Spinal cord (tissue), 10 donors: Measurements from ENCODE around the gene CTNNA3. TPM values are rescaled to one million over a fixed set of nuclear protein-coding genes. Genes with fewer than 3 reads are reported as not detected.

Experiments used
- DNase-seq, 6 donors: peaks; one replicate each; pipeline versions ENCODE4 v3.0.0 to v3.0.0-alpha.2; 2013 to 2015; ENCODE audit warnings: low spot score in 6 of 6, low read depth in 4 of 6
- H3K27ac ChIP-seq: one replicate; pipeline ENCODE4 v1.5.1; 2013; ENCODE audit warnings: low read depth, low read length, control low read depth
- H3K27me3 ChIP-seq: one replicate; pipeline ENCODE4 v1.6.1; 2013; ENCODE audit warnings: low read length; ENCODE audit not compliant: control insufficient read depth, insufficient read depth
- H3K36me3 ChIP-seq: one replicate; pipeline ENCODE4 v1.6.1; 2013; ENCODE audit warnings: low read length; ENCODE audit not compliant: control insufficient read depth, insufficient read depth
- H3K4me1 ChIP-seq: one replicate; pipeline ENCODE4 v1.6.1; 2013; ENCODE audit warnings: low read length; ENCODE audit not compliant: control insufficient read depth, insufficient read depth
- H3K4me3 ChIP-seq: one replicate; pipeline ENCODE4 v1.5.1; 2013; ENCODE audit warnings: low read depth, low read length, control low read depth
- H3K9me3 ChIP-seq: one replicate; pipeline ENCODE4 v1.6.1; 2013; ENCODE audit warnings: low read length; ENCODE audit not compliant: control insufficient read depth, insufficient read depth
- WGBS: methylation state at CpG from one replicate; pipeline ENCODE4 v1.1.5; 2013; ENCODE audit warnings: missing lambda C conversion rate; ENCODE audit not compliant: insufficient coverage; 5-methylcytosine and 5-hydroxymethylcytosine counted together
- polyA plus RNA-seq, 2 donors: library from polyadenylated mRNA; unstranded; fragments of 120-200 nt; gene quantifications; one replicate each; pipeline ENCODE4 v1.2.1, GENCODE V29; 2013; ENCODE audit not compliant: insufficient read length in 2 of 2
- total RNA-seq, 2 donors: library from RNA; depleted of rRNA in 1 of 2; stranded (reverse); fragments of 120-200 nt in 1 of 2; fragments of >200 nt in 1 of 2; gene quantifications; one replicate each; pipeline versions ENCODE4 v1.2.3 to v1.2.4, GENCODE V29; 2013 to 2014
- donor health status: healthy.

The CTNNA3 gene
- total and polyA plus RNA-seq, 4 donors: 15.3 to 63.5 (median 41.0) TPM

DNA sequence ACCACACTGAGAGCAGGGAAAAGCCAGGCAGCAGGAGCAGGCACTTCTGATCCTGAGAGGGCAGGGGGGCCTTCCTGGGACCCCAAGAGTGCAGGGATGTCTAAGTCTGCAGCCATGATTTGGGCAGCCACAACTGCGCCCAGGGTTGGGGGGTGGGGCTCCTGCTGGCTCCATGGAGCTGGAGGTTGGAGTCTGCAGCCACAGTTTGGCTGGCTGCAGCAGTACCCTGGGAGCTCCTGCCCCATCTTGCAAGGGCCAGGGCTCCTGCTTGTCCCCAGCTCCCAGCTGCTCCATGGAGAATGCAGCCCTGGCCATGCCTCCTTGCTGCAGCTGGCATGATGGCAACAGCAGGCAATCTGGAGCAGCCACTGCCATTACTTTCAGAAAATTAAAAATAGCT is 1449.8 kb downstream of the CTNNA3 start:
- 94% methylated on average over 1 of the region's 1 CpG for WGBS
- H3K4me1 ChIP-seq: no peaks in the 10 kb centered on the region
- H3K36me3 ChIP-seq: peaks cover 3% of the 10 kb centered on the region
- no peaks in the 10 kb centered on the region for H3K27me3 ChIP-seq
- no peaks in the 10 kb centered on the region for H3K9me3 ChIP-seq
- DNase-seq: no peak
- no peak overlapping the region for H3K4me3 ChIP-seq
- H3K27ac ChIP-seq: no peak overlapping the region

DNA sequence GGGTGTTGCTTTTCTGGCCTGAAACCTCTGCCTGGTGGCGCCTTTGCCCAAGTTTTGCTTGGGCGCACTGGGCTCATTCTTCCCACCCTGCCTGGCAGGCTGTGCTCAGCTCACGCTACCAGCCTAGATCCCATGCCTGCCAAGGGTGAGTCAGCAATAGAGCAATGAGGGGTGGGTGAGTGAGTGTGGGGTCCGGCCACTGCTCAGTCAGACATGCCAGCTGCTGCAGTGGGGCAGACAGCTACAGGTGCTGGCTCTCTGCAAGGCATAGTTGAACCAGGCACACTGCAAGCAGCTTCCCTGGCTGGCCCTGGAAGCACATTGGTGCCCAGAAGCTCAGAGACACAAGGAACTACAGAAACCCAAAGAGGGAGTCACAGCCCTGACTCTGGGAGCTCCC is 1451.0 kb downstream of the CTNNA3 start:
- peaks cover 3% of the 10 kb centered on the region for H3K36me3 ChIP-seq
- H3K27ac ChIP-seq: no peak overlapping the region
- no peaks in the 10 kb centered on the region for H3K4me1 ChIP-seq
- WGBS: 94% methylated on average over 4 of the region's 4 CpGs
- no peak overlapping the region for H3K4me3 ChIP-seq
- no peak for DNase-seq
- no peaks in the 10 kb centered on the region for H3K9me3 ChIP-seq
- H3K27me3 ChIP-seq: no peaks in the 10 kb centered on the region

DNA sequence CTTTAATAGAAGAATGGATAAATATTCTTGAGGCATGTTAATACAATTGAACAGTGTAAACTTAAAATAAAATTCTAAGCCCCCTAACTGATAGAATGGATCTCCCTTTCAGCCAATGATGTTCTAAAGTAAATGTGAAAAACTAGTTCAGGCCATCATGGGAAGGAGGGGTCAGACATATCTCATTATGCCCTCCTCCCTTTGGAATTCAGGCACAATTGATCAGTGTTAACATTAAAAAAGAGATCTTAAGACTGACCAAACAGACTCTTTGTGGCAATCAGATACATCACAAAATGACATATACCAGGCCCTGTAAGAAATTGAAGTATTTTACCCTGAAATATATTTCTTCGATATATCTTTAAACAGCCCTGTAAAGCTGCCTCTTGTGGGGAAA is 1453.1 kb downstream of the CTNNA3 start:
- Histone ChIP-seq H3K36me3 (peaks cover 3% of the 10 kb centered on the region), H3K27me3 (no peaks in the 10 kb centered on the region), H3K27ac (no peak overlapping the region), H3K9me3 (no peaks in the 10 kb centered on the region), H3K4me1 (no peaks in the 10 kb centered on the region), H3K4me3 (no peak overlapping the region)
- WGBS: no CpG with 5 or more reads among the region's 1 CpG
- no peak for DNase-seq

DNA sequence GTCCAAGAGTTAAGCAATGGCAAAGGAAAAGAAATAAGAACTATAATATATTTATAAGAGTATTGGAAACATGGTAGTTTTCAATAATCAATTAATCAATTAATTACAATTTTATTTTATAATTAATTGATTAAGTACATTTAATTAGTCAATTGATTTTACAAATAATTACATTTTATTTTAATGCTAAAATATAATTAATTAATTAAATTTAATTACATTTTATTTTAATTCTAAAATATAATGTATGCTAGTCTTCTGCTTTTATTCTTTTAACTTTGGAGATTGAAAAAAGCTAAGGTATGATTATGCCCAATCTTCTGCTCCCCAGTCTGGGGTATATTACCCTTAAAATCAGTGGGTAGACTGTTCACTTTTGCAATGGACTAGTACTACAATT is 1456.9 kb downstream of the CTNNA3 start:
- no peak for DNase-seq

DNA sequence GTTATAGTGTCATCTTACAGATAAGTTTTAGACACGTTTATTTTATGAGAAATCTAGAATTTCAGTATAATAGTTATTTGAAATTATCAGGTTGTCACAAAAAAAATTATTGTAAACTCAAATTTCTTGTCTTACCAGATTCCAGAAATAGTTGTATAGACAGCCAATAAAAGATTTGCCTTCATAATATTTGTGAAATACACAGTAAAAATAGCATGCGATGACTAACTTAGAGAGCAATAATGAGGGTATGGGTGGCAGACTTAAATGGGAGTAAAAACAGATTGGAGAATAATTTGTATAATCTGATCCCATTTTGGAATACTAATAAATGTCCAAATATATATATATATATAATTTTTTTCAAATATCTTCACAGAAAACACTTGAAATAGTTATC is 1457.7 kb downstream of the CTNNA3 start:
- H3K27me3 ChIP-seq: no peaks in the 10 kb centered on the region
- no peaks in the 10 kb centered on the region for H3K9me3 ChIP-seq
- no peak overlapping the region for H3K27ac ChIP-seq
- H3K4me1 ChIP-seq: no peaks in the 10 kb centered on the region
- WGBS: no CpG with 5 or more reads among the region's 2 CpGs
- H3K4me3 ChIP-seq: no peak overlapping the region
- H3K36me3 ChIP-seq: no peaks in the 10 kb centered on the region
- DNase-seq: no peak

More for the DNA sequence above, 1456.9 kb downstream of the CTNNA3 start:
- no peaks in the 10 kb centered on the region for H3K36me3 ChIP-seq
- H3K27ac ChIP-seq: no peak overlapping the region
- no peaks in the 10 kb centered on the region for H3K27me3 ChIP-seq
- H3K9me3 ChIP-seq: no peaks in the 10 kb centered on the region
- no peaks in the 10 kb centered on the region for H3K4me1 ChIP-seq
- no peak overlapping the region for H3K4me3 ChIP-seq

DNA sequence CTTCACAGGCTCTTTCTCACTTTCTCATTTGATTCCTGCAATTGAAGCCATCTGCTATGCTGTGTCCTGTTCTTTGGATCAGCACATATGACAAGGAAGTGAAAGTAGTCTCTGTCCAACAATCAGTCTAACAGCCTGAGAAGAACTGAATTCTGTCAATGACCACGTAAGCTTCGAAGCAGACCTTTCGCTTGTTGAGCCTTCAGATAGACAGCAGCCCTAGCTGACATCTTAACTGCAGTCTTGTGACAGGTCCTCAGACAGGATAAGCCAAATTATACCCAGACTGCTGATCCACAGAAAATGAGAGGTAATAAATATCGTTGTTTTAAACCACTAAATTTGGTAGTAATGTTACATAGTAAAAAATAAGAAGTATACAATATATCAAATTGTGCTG is 1461.1 kb downstream of the CTNNA3 start:
- WGBS: 96% methylated on average over 3 of the region's 4 CpGs
- H3K9me3 ChIP-seq: no peaks in the 10 kb centered on the region
- DNase-seq: no peak
- no peaks in the 10 kb centered on the region for H3K4me1 ChIP-seq
- no peaks in the 10 kb centered on the region for H3K36me3 ChIP-seq
- no peak overlapping the region for H3K27ac ChIP-seq
- no peak overlapping the region for H3K4me3 ChIP-seq
- H3K27me3 ChIP-seq: no peaks in the 10 kb centered on the region

DNA sequence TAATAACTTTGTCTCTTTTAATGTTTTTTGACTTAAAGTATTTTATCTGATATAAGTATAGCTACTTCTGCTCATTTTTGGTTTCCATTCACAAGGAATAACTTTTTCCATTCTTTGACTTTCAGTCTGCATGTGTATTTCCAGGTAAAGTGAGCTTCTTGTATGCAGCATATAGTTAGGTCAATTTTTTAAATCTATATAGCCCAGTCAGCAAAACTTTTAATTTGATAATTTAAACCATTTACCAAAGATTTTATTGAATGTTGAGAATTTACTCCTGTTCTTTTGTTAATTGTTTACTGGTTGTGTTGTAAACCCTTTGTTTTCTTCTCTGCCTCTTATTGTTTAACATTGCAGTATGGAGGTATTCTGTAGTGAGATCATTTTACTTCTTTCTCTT is 1467.1 kb downstream of the CTNNA3 start:
- DNase-seq: no peak
- H3K27ac ChIP-seq: no peak overlapping the region
- no peaks in the 10 kb centered on the region for H3K27me3 ChIP-seq
- no peaks in the 10 kb centered on the region for H3K36me3 ChIP-seq
- H3K4me3 ChIP-seq: no peak overlapping the region
- H3K4me1 ChIP-seq: no peaks in the 10 kb centered on the region
- peaks cover 10% of the 10 kb centered on the region for H3K9me3 ChIP-seq

DNA sequence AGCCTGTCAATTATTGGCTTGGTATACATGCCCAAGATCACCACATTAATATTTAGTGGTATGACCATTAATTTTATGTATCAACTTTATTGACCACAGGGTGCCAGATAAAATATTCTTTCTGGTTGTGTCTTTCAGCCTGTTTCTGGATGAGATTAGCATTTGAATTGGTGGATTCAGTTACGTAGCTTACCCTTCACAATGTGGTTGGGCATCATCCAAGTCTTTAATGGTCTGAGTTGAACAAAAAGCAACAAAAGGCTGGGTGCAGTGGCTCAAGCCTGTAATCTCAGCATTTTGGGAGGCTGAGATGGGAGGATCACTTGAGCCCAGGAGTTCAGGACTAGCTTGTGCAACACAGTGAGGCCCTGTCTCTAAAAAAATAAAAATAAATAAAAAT is 1472.3 kb downstream of the CTNNA3 start:
- Histone ChIP-seq H3K4me1 (no peaks in the 10 kb centered on the region), H3K4me3 (no peak overlapping the region), H3K36me3 (peaks cover 2% of the 10 kb centered on the region), H3K27me3 (no peaks in the 10 kb centered on the region), H3K27ac (no peak overlapping the region), H3K9me3 (peaks cover 10% of the 10 kb centered on the region)
- 57% methylated on average over 1 of the region's 1 CpG for WGBS
- DNase-seq: peak in 2 of 6 donors; percentile 6 to 55

DNA sequence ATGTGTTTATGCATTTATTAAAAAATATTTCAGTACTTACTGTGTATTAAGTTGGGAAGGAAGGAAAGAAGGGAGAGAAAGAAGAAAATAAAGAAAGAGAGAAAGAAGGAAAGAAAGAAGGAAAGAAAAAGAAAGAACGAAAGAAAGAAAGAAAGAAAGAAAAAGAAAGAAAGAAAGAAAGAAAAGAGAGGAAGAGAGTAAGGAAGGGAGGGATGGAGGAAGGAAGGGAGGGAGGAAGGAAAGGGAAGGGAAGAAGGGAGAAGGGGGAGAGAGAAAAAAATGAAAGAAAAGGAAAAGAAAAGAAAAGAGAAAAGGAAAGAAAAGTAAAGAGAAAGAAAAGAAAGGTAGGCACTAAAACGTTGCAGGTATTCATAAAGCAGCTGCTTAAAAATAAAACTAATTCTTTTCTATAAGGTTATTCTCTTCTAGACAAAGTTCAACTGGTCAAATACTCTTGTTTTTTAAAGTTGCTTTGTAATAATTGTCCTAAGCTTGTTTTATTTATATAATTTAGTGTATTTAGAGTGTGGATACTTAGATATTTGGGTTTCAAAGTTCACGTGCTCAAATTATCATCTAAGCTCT is 1473.4 kb downstream of the CTNNA3 start:
- H3K27me3 ChIP-seq: no peaks in the 10 kb centered on the region
- DNase-seq: no peak
- WGBS: 100% methylated on average over 1 of the region's 3 CpGs
- no peak overlapping the region for H3K4me3 ChIP-seq
- no peak overlapping the region for H3K27ac ChIP-seq
- H3K4me1 ChIP-seq: no peaks in the 10 kb centered on the region
- peaks cover 2% of the 10 kb centered on the region for H3K36me3 ChIP-seq
- peaks cover 7% of the 10 kb centered on the region for H3K9me3 ChIP-seq

DNA sequence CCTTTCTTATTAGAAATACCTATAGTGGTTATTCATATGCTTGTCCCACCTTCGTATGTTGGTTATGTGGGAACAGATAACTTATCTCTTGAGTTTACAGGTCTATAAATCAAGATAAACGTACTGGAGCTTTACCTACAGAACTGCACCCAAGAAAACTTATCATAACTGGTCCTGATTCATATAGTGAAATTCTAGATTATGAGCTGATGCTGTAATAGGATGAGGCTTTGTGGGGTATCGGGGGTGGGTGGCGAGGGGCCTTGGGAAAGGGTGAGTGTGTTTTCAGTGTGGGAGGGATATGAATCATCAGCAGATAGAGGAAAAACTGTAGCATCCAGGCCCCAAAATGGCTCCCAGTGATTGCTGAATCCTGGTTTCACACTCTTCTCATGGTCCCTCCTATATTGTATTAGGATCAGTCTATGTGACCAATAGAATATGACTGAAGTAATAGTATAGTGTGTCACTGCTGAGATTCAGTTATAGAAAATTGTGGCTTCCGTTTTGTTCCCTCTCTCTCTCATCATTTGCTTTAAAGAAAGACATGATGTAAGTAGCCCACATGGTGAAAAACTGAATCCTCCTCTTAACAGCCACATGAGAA is 1476.9 kb downstream of the CTNNA3 start:
- H3K4me1 ChIP-seq: no peaks in the 10 kb centered on the region
- no peak for DNase-seq
- no peak overlapping the region for H3K27ac ChIP-seq
- H3K4me3 ChIP-seq: no peak overlapping the region
- H3K9me3 ChIP-seq: no peaks in the 10 kb centered on the region
- no peaks in the 10 kb centered on the region for H3K27me3 ChIP-seq
- WGBS: 100% methylated on average over 2 of the region's 5 CpGs
- H3K36me3 ChIP-seq: peaks cover 2% of the 10 kb centered on the region
